ENCODE measurements around the gene LSM14A.

The LSM14A gene

GRCh38 chr19:34269968-34270621 is 97.8 kb downstream of the LSM14A start:
- Histone ChIP-seq H3K4me3 (replicated peaks; ENCODE audit: insufficient read depth, low read length) (no peak overlapping the region), H3K27me3 (ENCODE audit: insufficient read depth, poor library complexity, severe bottlenecking) (no peaks in the 10 kb centered on the region), H3K27ac (replicated peaks) (peak overlapping the region; percentile 23; the same call in 1 of the 2 replicates)
- DNase-seq (ENCODE audit: low read depth in 1 of 2, low spot score in 1 of 2), result peak in 1 of 2 experiments; percentile 70
- TF ChIP-seq POLR2AphosphoS5 (IDR thresholded peaks at IDR 0.05; ENCODE audit: low read depth), result peak; percentile 85
- peak; percentile 92 for TF ChIP-seq SPI1 (IDR thresholded peaks at IDR 0.05; ENCODE audit: borderline replicate concordance, low read depth)
- peak; percentile 64 for TF ChIP-seq GABPA (IDR thresholded peaks at IDR 0.05; ENCODE audit: low read depth)
- TF ChIP-seq, protein P1, sequence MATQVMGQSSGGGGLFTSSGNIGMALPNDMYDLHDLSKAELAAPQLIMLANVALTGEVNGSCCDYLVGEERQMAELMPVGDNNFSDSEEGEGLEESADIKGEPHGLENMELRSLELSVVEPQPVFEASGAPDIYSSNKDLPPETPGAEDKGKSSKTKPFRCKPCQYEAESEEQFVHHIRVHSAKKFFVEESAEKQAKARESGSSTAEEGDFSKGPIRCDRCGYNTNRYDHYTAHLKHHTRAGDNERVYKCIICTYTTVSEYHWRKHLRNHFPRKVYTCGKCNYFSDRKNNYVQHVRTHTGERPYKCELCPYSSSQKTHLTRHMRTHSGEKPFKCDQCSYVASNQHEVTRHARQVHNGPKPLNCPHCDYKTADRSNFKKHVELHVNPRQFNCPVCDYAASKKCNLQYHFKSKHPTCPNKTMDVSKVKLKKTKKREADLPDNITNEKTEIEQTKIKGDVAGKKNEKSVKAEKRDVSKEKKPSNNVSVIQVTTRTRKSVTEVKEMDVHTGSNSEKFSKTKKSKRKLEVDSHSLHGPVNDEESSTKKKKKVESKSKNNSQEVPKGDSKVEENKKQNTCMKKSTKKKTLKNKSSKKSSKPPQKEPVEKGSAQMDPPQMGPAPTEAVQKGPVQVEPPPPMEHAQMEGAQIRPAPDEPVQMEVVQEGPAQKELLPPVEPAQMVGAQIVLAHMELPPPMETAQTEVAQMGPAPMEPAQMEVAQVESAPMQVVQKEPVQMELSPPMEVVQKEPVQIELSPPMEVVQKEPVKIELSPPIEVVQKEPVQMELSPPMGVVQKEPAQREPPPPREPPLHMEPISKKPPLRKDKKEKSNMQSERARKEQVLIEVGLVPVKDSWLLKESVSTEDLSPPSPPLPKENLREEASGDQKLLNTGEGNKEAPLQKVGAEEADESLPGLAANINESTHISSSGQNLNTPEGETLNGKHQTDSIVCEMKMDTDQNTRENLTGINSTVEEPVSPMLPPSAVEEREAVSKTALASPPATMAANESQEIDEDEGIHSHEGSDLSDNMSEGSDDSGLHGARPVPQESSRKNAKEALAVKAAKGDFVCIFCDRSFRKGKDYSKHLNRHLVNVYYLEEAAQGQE (IDR thresholded peaks at IDR 0.05; ENCODE audit: insufficient replicate concordance, low read depth), result no peak
- TF ChIP-seq, protein P2, sequence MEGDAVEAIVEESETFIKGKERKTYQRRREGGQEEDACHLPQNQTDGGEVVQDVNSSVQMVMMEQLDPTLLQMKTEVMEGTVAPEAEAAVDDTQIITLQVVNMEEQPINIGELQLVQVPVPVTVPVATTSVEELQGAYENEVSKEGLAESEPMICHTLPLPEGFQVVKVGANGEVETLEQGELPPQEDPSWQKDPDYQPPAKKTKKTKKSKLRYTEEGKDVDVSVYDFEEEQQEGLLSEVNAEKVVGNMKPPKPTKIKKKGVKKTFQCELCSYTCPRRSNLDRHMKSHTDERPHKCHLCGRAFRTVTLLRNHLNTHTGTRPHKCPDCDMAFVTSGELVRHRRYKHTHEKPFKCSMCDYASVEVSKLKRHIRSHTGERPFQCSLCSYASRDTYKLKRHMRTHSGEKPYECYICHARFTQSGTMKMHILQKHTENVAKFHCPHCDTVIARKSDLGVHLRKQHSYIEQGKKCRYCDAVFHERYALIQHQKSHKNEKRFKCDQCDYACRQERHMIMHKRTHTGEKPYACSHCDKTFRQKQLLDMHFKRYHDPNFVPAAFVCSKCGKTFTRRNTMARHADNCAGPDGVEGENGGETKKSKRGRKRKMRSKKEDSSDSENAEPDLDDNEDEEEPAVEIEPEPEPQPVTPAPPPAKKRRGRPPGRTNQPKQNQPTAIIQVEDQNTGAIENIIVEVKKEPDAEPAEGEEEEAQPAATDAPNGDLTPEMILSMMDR (IDR thresholded peaks at IDR 0.05; ENCODE audit: insufficient read depth, low read length), result no peak

- Histone ChIP-seq H3K27me3 (ENCODE audit: insufficient read depth, poor library complexity, severe bottlenecking) (no peaks in the 10 kb centered on the region), H3K4me3 (replicated peaks; ENCODE audit: insufficient read depth, low read length) (no peak overlapping the region), H3K27ac (replicated peaks) (no peak overlapping the region)
- DNase-seq (ENCODE audit: low read depth in 1 of 2, low spot score in 1 of 2), result no peak
- TF ChIP-seq, protein P1 (IDR thresholded peaks at IDR 0.05; ENCODE audit: insufficient replicate concordance, low read depth), result no peak
- TF ChIP-seq, protein P2 (IDR thresholded peaks at IDR 0.05; ENCODE audit: insufficient read depth, low read length), result no peak
- TF ChIP-seq POLR2AphosphoS5 (IDR thresholded peaks at IDR 0.05; ENCODE audit: low read depth), result no peak
- no peak for TF ChIP-seq SPI1 (IDR thresholded peaks at IDR 0.05; ENCODE audit: borderline replicate concordance, low read depth)
- TF ChIP-seq GABPA (IDR thresholded peaks at IDR 0.05; ENCODE audit: low read depth), result no peak
Measured at GRCh38 chr19:34273121-34273520, 100.8 kb downstream of the LSM14A start.

GRCh38 chr19:34274284-34274826 is 102.1 kb downstream of the LSM14A start:
- no peaks in the 10 kb centered on the region for H3K27me3 ChIP-seq (ENCODE audit: insufficient read depth, poor library complexity, severe bottlenecking)
- DNase-seq (ENCODE audit: low read depth in 1 of 2, low spot score in 1 of 2), result no peak
- H3K27ac ChIP-seq (replicated peaks), result no peak overlapping the region
- TF ChIP-seq POLR2AphosphoS5 (IDR thresholded peaks at IDR 0.05; ENCODE audit: low read depth) (no peak), SPI1 (IDR thresholded peaks at IDR 0.05; ENCODE audit: borderline replicate concordance, low read depth) (no peak), GABPA (IDR thresholded peaks at IDR 0.05; ENCODE audit: low read depth) (no peak)
- TF ChIP-seq, protein P1 (IDR thresholded peaks at IDR 0.05; ENCODE audit: insufficient replicate concordance, low read depth), result no peak
- TF ChIP-seq, protein P2 (IDR thresholded peaks at IDR 0.05; ENCODE audit: insufficient read depth, low read length), result no peak
- no peak overlapping the region for H3K4me3 ChIP-seq (replicated peaks; ENCODE audit: insufficient read depth, low read length)
